GM21619 (cell line): ENCODE data around the gene PBXIP1.
A peak's percentile ranks its signal among the peaks of the same experiment; 100 is the strongest.
"Not testable (repeated sequence)": the region's sequence is repeated elsewhere in the genome, so short reads cannot be mapped to it uniquely, and the experiment has no call there.

ENCODE experiments used
- ATAC-seq: cut with Tn5 transposase; IDR thresholded peaks from one replicate; pipeline ENCODE4 v1.9.1; 2021; ENCODE audit not compliant: unreplicated experiment

The PBXIP1 gene

DNA sequence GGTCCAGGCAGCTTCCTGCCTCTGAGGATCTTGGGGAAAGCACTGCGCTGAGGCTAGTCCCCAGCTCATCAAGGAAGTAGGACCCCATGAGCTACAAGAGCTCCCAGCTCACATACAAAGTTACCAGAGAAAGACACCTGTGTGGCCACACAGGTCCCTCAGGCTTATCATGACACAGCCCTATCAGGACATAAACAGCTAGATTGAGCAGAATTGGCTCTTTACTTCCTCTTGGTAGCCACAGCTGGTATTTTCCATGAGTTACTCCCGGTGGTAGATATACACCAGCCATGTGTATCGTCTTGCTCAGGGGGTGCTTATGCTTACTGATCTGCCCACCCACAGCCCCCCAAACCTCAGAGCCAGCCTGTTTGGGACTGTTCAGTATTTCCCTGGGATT lies 38.7 kb upstream of the PBXIP1 start:
- no peak for ATAC-seq

DNA sequence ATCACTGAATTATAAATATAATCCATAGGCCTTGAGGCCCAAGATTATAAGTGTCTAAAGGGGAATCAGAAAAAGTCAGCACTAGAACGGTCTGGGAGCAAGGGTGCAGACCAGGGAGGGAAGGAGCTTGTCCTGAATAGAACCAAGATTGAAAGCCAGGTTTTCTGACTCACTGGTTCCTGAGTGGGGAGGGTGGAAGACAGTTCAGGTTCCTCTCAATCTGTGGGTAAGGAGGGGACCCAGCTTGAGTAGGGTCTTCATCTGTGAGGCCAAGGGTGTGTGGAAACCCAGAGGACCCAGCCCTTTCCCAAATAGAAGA lies 38.3 kb upstream of the PBXIP1 start:
- no peak for ATAC-seq

DNA sequence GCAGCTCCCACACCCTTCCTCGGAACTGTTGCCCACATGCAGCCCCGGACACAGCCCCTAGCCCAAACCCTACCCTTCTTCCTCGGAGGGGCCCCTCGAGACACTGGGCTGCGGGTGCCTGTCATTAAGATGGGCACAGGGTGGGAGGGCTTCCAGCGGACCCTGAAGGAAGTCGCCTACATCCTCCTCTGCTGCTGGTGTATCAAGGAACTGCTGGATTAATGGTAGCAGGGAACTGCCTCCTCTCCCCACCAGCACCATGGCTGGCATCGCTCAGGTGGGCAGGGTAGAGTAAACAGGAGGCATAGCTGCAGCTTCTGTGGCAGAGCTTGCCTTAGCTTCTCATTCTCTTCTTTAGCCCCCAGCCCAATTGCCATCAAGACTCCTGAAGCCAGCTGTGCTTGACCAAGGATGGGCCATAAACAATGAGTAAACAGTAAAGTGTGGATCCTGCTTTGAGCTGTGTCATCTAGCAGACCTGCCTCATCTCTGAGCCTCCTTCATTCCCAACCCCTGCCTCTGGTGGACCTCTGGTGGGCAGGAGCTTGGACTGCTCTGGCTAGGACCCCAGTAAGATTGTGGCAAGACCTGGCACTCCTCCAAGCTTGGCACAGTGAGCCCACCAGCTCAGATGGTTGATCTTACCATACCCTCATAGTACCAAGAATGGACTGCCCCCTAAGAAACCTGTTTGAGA lies 37.8 kb upstream of the PBXIP1 start, which contains the start of gene LENEP:
Gene LENEP, plus strand, starts transcription at position 15 of the 697 bp plus-strand sequence. Its CDS starts 22 bp downstream, at position 37.
- no peak for ATAC-seq

DNA sequence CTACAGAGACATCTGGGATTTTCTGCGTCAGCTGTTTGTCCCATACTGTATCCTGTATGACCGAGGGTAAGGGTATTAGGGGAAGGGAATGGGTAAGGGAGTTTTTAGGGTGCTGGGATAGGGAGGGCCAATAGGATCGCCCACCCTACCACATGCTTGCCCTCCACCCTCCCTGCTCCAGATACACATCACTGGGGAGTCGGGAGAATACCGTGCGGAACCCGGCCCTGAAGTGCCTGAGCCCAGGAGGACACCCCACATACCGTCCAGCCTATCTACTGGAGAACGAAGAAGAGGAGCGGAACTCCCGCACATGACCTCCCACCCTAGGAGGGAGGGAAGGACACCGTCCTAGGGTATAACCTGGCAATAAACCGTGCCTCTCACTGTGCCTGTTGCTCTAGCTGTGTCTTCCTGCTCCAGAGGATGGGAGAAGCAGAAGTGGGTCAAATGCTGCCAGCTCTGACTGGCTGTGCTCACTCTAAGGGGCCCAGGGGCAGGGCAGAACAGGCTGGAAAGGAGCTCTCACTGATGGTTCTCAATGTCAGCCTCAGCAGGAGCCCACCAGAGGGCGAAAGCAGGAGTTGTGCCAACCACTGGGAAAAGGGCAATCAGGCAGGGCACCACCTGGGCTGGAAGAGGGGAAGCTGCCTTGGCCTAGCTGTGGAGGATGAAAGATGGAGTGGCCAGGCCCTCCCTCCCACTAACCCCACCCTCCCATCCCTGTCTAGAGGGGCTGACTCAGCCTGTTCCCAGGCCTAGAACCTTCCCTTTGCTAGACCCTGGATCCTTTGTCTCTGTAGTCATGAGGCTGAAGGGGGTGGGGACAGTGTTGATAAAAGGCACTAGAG lies 37.0 kb upstream of the PBXIP1 start:
- ATAC-seq, result no peak

DNA sequence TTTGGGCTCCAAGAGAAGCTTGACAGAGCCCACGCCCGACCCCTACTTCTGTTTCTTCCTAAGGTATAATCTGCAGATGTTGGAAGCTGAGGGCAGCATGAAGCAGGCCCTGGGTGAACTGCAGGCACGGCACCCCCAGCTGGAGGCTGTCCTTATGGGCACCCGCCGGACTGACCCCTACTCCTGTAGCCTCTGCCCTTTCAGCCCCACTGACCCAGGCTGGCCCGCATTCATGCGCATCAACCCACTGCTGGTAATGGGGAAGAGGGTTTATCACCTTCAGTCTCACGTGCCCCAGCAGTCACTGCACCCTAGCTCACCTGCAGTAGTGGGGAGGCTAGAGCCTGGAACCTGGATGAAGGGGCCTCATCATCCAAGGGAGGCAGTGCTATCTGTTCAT lies 34.4 kb upstream of the PBXIP1 start:
- ATAC-seq, result no peak

DNA sequence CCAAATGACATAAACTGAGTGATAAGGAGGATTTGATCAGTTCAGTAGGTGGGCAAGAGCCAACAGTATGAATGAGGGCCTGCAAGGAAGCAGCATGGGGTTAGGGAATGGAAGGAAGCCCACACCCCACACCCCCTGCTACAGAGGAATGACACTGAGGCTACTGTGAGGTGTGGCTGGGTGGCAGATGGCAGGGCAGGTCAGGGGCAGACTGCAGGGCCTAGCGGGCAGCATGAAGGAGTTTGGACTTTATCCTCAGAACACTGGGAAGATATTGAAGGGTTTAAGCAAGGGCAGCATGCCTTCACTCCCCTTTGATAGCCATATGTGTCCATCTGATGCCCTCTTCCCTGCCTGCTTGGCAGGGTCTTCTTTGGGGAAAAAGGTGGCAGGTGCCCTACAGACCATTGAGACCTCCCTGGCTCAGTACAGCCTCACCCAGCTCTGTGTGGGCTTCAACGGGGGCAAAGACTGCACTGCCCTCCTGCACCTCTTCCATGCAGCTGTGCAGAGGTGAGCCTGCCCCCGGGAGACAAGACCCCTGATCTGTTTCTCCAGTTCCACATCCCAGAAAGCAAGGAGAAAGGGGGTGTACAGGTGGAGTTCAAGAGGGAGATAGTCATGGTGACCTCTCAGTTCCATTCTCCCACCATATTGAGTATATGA lies 33.4 kb upstream of the PBXIP1 start:
- no peak for ATAC-seq

DNA sequence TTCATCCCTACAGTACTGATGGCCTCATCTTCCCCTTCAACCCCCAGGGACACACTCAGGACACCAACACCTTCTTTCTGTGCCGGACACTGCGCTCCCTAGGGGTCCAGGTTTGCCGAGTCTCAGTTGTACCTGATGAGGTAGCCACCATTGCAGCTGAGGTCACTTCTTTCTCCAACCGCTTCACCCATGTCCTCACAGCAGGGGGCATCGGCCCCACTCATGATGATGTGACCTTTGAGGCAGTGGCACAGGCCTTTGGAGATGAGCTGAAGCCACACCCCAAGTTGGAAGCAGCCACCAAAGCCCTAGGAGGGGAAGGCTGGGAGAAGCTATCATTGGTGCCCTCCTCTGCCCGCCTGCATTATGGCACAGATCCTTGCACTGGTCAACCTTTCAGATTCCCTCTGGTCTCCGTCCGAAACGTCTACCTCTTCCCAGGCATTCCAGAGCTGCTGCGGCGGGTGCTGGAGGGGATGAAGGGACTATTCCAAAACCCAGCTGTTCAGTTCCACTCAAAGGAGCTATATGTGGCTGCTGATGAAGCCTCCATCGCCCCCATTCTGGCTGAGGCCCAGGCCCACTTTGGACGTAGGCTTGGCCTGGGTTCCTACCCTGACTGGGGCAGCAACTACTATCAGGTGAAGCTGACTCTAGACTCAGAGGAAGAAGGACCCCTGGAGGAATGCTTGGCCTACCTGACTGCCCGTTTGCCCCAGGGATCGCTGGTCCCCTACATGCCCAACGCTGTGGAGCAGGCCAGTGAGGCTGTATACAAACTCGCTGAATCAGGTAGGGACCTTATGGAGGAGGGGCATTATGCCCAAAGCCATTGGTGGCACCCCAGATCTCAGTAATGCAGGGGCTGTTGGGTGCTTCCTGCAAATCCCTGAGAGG lies 32.4 kb upstream of the PBXIP1 start:
- no peak for ATAC-seq

DNA sequence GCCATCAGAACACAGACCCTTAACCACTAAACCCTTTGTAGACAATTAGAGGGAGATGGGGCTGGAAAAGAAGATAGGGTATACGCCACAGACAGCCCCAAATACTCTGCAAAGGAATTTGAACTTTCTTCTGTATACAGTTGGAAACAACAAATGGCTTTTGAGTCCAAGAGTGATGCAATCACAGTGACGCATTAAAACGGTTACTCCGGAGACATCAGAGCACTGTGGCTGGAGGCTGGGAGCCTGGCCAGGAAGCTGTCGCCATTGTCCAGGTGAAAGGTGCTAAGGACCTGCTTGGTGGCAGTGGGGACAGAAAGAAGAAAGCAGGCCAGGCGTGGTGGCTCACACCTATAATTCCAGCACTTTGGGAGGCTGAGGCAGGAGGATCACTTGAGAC lies 31.4 kb upstream of the PBXIP1 start:
- ATAC-seq, result no peak

DNA sequence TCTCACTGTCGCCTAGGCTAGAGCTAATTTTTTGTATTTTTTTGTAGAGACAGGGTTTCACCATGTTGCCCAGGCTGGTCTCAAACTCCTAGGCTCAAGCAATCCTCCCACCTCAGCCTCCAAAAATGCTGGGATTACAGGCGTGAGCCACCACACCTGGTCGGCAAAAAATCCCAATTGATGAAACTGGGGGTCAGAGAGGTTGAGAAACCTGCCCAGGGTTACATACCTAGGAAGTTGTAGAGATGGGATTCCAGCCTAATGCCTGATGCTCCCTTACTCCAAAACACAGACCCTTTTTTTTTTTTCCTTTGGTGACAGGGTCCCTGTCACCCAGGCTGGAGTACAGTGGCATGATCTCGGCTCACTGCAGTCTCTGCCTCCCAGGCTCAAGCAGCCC lies 30.8 kb upstream of the PBXIP1 start:
- not testable (repeated sequence) for ATAC-seq

DNA sequence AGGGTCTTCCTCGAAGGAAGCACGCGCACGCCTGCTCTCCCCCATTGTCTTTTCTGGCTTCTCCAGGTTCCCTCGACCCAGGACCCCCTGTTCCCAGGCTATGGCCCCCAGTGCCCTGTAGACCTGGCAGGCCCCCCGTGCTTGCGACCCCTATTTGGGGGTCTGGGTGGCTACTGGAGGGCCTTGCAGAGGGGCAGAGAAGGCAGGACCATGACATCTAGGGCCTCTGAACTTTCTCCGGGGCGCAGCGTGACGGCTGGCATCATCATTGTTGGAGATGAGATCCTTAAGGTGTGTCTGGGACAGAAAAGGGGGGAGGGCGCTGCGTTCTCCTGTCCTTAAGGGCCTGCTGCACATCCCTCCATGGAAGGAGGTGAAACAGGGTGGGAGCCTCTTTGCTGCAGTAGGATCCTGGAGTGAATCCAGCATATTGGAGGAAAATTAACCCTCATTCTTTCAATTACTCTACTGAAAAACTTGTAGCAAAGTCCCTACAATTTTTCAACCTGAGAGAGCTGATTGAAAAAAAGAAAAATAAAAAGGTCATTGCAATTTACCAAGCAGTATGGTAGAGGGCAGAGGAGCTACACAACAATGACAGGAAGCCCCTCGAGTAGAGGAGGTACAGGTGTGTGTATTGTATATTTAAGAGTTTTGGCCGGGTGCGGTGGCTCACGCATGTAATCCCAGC lies 28.0 kb upstream of the PBXIP1 start:
- ATAC-seq, result no peak

DNA sequence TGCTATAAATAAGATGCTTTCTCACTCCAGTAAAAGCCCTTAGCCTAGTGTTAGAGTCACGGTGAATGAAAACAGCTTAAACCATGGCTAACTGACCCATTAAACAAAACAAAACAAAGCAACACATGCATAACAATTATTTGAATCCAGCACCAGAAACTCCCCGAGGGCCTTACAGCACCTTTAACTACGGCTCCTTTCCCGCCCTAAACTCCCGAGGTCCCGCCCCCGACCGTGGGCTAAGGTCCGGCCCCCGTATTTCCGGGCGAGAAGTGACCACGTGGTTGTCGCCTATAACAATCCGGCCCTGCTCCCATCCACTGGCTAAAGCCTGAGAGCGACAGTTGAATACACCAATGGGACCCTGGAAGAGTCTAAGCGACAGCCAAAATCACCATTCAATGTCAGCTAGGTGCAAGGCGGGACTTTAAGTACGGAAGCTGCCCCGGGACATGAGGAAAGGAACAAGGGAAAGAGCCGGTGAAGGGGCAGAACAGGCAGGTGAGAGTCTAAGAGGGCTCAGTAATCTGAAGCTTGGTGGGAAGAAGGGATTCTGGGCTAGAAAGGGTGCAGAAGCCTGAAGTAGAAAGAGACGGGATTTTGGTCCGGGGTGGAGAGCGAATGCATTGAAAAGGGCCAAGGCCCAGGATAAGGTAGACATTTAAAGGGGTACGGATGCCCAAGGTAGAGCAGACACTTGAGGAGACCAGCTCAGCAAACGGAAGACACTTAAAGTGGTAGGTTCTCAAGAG lies 27.2 kb upstream of the PBXIP1 start, which contains the start of gene FLAD1:
Gene FLAD1, plus strand, starts transcription at position 448 of the 752 bp plus-strand sequence. CDS start 351 bp downstream, outside the sequence.
- peak; percentile 95 for ATAC-seq

DNA sequence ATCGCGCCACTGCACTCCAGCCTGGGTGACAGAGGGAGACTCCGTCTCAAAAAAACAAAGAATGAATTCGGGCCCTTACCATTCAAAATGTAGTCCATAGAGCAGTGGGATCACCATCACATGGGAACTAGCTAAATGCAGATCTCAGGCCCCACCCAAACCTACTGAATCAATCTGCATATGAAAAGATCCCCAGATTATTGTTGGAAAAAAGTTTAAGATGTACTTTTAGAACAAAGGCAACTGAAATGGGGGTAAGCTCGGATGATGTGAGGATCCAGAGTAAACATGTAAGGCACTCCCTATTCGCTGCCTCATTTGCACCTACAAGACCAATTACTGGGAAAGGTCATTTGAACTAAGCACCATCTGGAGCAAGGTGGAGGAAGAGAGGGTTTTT lies 26.4 kb upstream of the PBXIP1 start:
- ATAC-seq, result no peak

DNA sequence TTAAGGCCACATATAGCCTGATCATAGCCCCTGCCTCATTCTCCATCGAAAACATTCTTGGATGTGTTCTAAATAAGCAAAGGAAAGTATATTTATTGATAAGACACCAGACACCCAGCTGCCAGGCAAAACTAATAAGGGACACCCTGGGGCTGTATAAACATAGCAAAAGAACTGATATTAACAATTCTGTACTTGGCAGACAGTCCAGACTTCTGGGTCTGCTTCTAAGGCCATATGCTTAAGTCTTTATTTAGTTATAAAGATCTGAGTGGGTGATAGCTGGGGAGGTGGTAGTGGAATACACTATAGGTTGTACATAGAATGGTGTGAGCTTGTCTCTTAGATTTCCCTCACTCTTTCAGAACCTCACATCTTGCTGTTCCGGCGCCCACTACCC lies 22.5 kb upstream of the PBXIP1 start:
- no peak for ATAC-seq

DNA sequence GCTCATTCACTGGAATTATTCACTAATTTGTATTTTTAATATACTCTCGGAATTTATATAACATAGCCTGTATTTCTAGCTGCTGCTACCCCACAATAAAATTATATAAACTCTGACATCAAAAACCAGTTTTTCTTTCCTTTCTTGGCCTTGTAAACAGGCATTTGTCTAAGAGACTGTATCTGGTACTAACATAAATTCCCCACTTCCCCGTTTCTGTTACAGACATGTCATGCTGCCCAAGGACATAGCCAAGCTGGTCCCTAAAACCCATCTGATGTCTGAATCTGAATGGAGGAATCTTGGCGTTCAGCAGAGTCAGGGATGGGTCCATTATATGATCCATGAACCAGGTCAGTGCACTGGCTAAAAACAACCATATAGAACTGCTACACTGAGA lies 21.9 kb upstream of the PBXIP1 start:
- ATAC-seq, result not testable (repeated sequence)

DNA sequence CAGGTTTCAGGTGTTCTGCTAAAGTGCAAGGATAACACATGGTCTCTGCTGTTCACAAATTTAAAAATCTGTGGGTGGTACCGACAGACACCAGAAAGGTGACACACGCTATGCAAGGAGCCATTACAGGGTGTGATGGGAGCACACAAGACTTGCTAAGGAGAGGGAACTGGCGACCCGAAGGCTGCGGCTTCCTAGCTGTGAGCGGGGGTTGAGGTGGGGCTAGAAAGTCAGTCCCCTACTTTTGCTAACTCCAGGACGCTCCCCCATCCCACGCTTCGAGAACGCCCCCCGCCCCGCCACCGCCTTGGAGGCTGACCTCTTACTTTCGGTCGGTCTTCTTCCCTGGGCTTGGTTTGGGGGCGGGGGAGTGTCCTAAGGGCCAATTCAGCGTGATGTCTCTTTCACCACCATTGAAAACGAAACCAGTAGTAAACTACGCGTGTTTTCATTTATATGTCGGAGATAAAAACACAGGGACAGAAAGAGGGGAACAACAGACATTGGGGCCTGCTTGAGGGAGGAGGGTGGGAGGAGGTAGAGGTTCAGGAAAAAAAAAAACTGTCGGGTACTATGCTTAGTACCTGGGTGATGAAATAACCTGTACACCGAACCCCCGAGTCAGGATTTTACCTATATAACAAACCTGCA lies 19.6 kb upstream of the PBXIP1 start:
- no peak for ATAC-seq

DNA sequence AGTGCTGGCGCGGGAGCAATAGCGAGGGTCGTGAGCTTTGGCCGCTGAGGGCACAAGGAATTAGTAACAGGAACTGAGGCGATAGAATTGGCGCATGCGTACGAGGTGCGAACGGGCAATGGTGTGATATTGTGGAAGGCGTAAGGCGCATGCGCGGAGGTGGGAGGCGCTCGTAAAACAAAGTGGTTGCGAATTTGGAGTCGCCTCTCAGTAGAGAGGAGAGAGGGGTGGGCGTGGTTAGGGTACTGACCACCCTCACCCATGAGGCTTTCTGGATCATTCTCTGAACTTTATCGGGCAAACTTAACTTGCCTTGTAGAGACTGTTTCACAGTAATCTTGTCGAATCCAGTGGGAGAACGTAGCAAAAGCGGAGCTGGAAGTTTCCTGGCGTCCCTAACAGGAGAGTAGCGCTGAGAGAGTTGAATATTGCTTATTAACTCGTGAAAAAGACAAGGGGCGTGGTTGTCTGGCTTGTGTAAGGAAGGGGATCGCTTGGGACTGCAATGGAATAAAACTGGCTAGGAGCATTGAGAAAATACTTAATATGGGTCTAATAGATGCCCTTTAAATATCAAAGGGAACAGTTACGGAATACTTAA lies 19.0 kb upstream of the PBXIP1 start:
- ATAC-seq, result peak; percentile 46

DNA sequence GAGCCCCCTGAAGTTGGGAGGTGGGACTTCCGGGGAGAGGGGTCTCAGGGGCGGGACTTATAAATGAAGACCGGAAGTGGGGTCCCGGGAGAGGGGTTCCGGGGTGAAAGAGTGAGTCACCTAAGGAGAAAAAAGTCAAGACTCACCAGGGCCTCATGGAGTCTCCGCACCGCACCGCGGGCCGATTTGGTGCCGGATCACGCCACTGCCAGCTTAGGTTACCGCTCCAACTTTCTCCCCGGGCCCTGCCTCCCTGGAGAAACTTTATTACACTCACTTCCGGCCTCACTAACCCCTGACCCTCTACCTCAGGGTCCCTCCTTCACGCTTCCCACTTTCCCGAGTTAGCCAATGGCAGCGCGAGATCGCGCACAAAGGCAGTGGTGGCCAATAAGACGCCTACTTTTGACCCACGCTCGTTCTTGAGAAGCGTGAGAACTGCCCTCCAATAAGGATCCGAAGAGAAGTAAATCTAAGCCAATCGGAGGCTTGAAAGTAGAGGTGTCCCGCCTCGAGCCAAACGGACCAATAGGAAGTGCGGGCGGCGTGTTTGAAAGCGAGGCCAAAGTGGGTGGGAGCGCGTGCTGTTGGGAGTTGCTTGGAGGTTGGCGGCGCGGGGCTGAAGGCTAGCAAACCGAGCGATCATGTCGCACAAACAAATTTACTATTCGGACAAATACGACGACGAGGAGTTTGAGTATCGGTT lies 18.4 kb upstream of the PBXIP1 start, which contains the start of gene CKS1B:
Gene CKS1B, plus strand, starts transcription at position 580 of the 706 bp plus-strand sequence. Its CDS starts 65 bp downstream, at position 645.
- peak; percentile 71 for ATAC-seq
